ENCODE measurements around the gene DACT1.

Gene DACT1

DNA sequence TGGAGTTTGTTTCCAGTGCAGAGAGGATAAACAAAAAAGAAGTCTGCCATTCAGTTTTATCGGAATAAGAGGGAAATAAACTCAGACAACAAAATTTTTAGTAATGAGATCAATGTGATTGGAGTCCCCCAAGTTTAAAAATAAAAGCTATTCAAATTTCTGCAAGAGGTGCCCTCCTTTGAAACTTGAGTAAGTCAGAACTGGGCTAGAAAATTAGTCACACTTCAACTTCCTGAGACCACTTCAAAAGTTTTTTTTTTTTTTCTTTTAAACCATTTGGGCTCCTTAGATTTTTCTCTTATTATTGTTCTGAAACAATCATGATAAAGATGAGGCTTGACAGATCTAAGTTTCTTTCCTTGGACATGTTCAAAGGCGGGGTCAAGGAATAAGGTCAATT lies 3.2 kb downstream of the DACT1 start:
- TF ChIP-seq, protein P1, sequence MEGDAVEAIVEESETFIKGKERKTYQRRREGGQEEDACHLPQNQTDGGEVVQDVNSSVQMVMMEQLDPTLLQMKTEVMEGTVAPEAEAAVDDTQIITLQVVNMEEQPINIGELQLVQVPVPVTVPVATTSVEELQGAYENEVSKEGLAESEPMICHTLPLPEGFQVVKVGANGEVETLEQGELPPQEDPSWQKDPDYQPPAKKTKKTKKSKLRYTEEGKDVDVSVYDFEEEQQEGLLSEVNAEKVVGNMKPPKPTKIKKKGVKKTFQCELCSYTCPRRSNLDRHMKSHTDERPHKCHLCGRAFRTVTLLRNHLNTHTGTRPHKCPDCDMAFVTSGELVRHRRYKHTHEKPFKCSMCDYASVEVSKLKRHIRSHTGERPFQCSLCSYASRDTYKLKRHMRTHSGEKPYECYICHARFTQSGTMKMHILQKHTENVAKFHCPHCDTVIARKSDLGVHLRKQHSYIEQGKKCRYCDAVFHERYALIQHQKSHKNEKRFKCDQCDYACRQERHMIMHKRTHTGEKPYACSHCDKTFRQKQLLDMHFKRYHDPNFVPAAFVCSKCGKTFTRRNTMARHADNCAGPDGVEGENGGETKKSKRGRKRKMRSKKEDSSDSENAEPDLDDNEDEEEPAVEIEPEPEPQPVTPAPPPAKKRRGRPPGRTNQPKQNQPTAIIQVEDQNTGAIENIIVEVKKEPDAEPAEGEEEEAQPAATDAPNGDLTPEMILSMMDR (IDR thresholded peaks at IDR 0.05) = no peak
- H3K9me3 ChIP-seq = no peaks in the 10 kb centered on the region
- DNase-seq = no peak
- peaks cover 28 to 38% (median 35%) of the 10 kb centered on the region in 3 donors for H3K36me3 ChIP-seq
- H3K27me3 ChIP-seq = no peaks in the 10 kb centered on the region
- intact Hi-C loops (cut with DNase I; ENCODE audit: low total_unique reads) = no loop called here
- H3K4me3 ChIP-seq = no peak overlapping the region
- H3K4me1 ChIP-seq = peaks cover 0 to 54% (median 15%) of the 10 kb centered on the region in 4 donors
- H3K27ac ChIP-seq = no peak overlapping the region

DNA sequence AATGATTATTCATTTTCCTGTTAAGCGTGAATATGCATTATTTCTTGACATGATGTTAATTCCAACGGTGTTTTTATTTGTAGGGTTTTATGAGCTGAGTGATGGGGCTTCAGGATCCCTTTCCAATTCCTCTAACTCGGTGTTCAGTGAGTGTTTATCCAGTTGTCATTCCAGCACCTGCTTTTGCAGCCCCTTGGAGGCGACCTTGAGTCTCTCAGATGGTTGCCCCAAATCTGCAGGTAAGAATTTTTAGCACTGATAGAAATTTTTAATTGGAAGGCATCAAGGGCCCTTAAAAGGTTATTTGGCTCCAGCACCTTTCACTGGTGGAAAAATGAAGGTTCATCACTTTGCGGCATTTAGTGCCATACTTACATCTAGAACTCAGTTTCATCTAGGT lies 3.7 kb downstream of the DACT1 start:
- Histone ChIP-seq H3K9me3 (no peaks in the 10 kb centered on the region), H3K27me3 (no peaks in the 10 kb centered on the region), H3K36me3 (peaks cover 33 to 43% (median 40%) of the 10 kb centered on the region in 3 donors), H3K4me3 (no peak overlapping the region), H3K4me1 (peaks cover 0 to 48% (median 11%) of the 10 kb centered on the region in 4 donors), H3K27ac (no peak overlapping the region)
- DNase-seq = no peak
- TF ChIP-seq, protein P1 (IDR thresholded peaks at IDR 0.05) = no peak
- intact Hi-C loops (cut with DNase I; ENCODE audit: low total_unique reads) = no loop called here

DNA sequence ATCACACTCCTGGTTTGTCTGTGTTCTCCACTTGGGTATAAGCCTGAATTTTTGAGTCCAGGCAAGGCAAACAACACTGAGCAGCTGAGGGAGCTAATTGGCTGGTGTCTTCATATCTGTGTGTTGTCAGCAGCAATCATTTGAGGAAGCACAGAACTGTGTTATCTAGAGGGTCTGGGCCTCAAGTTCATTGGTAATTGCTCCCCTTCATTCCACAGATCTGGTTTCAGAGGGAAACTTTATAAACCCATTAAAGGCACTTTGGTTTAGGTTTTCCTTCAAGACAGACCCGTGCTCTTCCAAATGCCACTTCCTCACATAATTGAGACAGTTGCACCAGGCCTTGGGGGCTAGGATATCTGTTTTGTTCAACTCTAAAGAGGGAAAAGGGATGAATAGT lies 5.6 kb downstream of the DACT1 start:
- Histone ChIP-seq H3K36me3 (peaks cover 40 to 48% (median 48%) of the 10 kb centered on the region in 3 donors), H3K27me3 (no peaks in the 10 kb centered on the region), H3K4me1 (peaks cover 0 to 56% (median 15%) of the 10 kb centered on the region in 4 donors), H3K9me3 (no peaks in the 10 kb centered on the region), H3K4me3 (no peak overlapping the region), H3K27ac (peak overlapping the region in 1 of 2 donors; percentile 19)
- TF ChIP-seq, protein P1 (IDR thresholded peaks at IDR 0.05) = no peak
- intact Hi-C loops (cut with DNase I; ENCODE audit: low total_unique reads) = no loop called here
- DNase-seq = no peak

- H3K9me3 ChIP-seq = no peaks in the 10 kb centered on the region
- no peak for DNase-seq
- intact Hi-C loops (cut with DNase I; ENCODE audit: low total_unique reads) = no loop called here
- H3K27ac ChIP-seq = no peak overlapping the region
- peaks cover 40 to 48% (median 48%) of the 10 kb centered on the region in 3 donors for H3K36me3 ChIP-seq
- no peak overlapping the region for H3K4me3 ChIP-seq
- TF ChIP-seq, protein P1 (IDR thresholded peaks at IDR 0.05) = no peak
- H3K4me1 ChIP-seq = peaks cover 0 to 37% (median 5%) of the 10 kb centered on the region in 4 donors
- H3K27me3 ChIP-seq = no peaks in the 10 kb centered on the region
Observed at GRCh38 chr14:58645641-58646040, 7.9 kb downstream of the DACT1 start.

- Histone ChIP-seq H3K4me3 (no peak overlapping the region), H3K9me3 (no peaks in the 10 kb centered on the region), H3K27me3 (no peaks in the 10 kb centered on the region), H3K36me3 (peaks cover 35 to 47% (median 46%) of the 10 kb centered on the region in 3 donors), H3K27ac (no peak overlapping the region), H3K4me1 (peaks cover 0 to 30% (median 5%) of the 10 kb centered on the region in 4 donors)
- TF ChIP-seq, protein P1 (IDR thresholded peaks at IDR 0.05) = no peak
- no peak for DNase-seq
- intact Hi-C loops (cut with DNase I; ENCODE audit: low total_unique reads) = no loop called here
Observed at GRCh38 chr14:58646479-58646878, 8.7 kb downstream of the DACT1 start.

DNA sequence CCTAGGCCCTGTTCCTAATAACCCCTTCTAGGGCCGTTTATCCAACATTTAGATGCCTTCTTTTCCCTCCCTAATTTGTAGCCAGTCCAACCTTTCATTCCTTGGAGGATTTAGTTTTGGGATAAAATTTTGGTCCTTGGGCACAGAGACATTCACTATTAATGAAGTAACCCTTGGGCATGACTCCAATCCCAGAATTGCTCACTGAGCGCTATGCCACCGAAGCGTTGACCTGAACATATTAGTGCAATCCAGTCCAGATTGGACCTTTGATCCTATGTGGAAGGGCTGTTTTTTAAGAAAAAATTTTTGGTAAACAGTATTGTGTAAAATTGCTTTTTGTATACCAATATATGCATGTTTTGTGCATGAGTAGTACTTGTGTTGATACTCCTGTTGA lies 10.0 kb downstream of the DACT1 start:
- Histone ChIP-seq H3K4me3 (no peak overlapping the region), H3K36me3 (peaks cover 24 to 34% (median 33%) of the 10 kb centered on the region in 3 donors), H3K27me3 (no peaks in the 10 kb centered on the region), H3K9me3 (no peaks in the 10 kb centered on the region), H3K4me1 (peaks cover 0 to 20% (median 5%) of the 10 kb centered on the region in 4 donors), H3K27ac (peak overlapping the region in 1 of 2 donors; percentile 30)
- TF ChIP-seq, protein P1 (IDR thresholded peaks at IDR 0.05) = no peak
- intact Hi-C loops (cut with DNase I; ENCODE audit: low total_unique reads) = no loop called here
- no peak for DNase-seq

All from tibial artery (tissue), 4 donors.